Muscle of back (tissue), 11 donors: Measurements from ENCODE around the gene PDE2A. TPM values are rescaled to one million over a fixed set of nuclear protein-coding genes. Genes with fewer than 3 reads are reported as not detected.
A peak's percentile ranks its signal among the peaks of the same experiment; 100 is the strongest.

ENCODE experiments used
- DNase-seq, 3 donors: peaks; one replicate each; pipeline versions ENCODE4 v3.0.0 to v3.0.0-alpha.2; 2013
- polyA plus RNA-seq, 10 donors: library from polyadenylated mRNA; unstranded; fragments of 120-200 nt; gene quantifications; one replicate each; pipeline ENCODE4 v1.2.1, GENCODE V29; 2013; ENCODE audit not compliant: insufficient read length in 10 of 10

Gene PDE2A
- polyA plus RNA-seq, 10 donors: 10.3 to 25.0 (median 17.9) TPM

DNA sequence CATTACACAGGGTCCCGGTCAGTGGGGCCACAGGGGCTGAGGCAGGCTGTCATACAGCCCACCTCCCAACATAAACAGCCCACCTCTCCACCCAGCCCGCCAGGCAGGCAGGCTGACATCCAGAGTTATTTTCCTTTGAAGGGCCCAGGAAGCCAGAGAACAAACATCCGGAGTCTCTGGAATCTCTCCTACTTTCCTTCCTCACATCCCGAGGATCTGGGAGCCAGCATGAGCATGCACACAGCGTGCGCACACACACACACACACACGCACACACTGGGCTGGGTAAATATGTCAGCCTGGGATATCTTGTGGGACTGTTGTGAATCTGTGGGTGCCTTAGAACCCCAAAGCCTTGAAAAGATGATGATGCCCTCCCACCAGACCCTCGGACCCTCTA is 55.4 kb downstream of the PDE2A start:
- DNase-seq: peak in 1 of 3 donors; percentile 54

DNA sequence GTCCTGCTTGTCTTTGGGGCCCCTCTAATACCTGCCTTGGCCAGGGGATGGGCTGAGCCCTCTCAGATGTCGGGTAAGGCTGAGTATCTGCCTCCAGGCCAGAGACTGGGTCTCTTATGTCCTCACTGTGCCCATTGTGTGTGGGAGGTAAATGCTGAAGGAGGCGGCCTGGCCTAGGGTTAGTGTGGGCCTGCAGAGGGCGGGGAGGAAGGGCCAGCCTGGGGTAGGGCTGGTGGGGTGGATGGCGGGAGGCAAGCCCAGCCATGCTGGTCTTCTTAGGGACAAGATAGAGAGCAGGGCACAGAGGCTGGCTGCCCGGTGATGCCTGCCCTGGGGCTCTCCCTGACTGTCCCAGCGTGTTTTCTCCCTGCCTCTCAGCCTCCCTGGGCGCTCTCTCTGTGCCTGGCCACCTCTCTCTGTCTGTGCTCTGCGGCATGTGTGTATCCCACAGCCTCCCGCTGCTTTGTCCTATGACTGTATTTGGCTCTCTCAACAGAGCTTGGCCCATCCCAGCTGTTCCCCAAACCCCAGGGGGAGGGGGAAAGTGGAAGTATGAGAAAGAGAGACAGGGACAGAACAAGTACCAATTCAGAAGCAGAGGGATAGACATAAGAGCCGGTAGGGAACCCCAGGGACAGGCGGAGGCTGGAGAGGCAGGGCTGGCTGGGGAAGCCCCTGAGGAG is 57.0 kb downstream of the PDE2A start:
- DNase-seq: peak; percentile 63 to 86 (median 69)

- no peak for DNase-seq
Measured at GRCh38 chr11:72616655-72617054, 57.6 kb downstream of the PDE2A start.

GRCh38 chr11:72615329-72615728 is 58.9 kb downstream of the PDE2A start:
- DNase-seq: no peak

GRCh38 chr11:72614381-72614780 is 59.8 kb downstream of the PDE2A start:
- DNase-seq: no peak

DNA sequence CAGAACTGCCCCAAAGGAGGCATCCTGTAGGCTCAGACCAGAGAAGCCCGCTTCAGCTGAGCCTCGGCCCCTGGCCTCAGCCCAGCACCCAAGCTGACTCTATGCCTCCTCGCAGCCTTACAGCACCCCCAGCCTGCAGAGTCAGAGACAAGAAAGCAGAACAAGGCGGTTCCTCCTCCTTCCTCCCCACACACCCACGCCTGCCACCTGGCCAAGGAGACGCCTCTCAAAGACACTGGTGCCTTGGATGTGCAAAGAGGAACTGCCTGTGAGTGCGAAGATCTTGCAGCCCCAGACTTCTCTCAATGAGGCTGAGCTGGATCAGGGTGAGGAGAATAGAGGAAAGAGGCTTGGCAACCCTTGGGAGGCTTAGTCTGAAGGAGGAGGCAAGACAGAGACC is 60.2 kb downstream of the PDE2A start:
- DNase-seq: no peak

DNA sequence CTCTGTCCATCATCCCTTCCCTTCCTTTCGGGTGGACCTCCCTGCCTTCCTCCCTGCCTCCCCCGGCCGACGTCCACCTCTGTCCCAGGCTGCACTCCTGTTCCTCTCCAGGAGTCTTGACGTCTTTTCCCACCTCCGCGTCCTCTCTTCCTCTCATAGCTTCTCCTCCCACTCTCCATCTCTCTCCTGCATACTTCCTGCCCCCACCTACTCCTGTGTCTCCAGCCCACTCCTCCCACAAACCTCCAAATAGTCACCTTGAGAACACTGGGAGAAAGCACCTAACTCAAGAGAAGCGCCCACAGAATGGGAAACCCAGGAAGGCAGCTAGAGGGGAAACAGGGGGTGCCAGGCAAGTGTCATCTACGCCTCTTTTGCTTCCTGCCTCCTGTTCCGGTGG is 60.8 kb downstream of the PDE2A start:
- DNase-seq: no peak

GRCh38 chr11:72609476-72609875 is 64.7 kb downstream of the PDE2A start:
- no peak for DNase-seq

- DNase-seq: no peak
Measured at GRCh38 chr11:72609045-72609444, 65.2 kb downstream of the PDE2A start.

GRCh38 chr11:72607496-72607895 is 66.7 kb downstream of the PDE2A start:
- no peak for DNase-seq

DNA sequence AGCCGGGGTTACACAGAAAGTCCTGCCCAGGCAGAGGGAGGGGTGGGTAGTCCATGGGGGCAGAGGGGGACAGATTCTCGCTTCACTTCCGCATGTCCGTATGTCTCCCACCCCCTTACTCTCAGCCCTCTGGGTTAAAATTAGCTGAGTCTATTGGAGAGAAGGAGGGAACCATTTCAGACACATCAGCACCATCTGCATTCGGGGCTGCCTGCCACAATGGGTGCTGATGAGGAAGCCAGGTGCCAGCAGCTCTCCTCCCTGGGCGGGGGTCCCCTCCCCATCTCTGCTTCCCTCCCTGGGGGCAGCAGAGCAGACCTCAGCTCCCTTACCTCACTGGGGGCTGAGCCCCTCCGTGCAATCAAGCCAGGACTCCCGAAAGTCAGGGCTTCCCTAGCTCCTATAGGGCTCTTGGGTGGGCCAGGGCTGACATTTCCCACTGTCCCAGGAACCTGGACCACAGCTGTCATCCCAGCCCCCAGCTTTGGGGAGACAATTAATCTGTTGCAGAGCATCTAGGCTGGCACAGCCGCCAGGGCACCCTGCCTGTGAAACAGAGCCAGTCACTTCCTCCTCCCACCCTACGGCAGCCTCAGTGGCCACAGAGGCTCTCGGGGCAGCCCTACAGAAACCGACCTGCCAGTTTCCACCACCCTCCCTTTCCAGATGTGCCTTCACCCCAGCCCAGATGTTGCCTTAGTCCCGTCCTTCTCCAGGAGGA is 67.3 kb downstream of the PDE2A start:
- DNase-seq: no peak

DNA sequence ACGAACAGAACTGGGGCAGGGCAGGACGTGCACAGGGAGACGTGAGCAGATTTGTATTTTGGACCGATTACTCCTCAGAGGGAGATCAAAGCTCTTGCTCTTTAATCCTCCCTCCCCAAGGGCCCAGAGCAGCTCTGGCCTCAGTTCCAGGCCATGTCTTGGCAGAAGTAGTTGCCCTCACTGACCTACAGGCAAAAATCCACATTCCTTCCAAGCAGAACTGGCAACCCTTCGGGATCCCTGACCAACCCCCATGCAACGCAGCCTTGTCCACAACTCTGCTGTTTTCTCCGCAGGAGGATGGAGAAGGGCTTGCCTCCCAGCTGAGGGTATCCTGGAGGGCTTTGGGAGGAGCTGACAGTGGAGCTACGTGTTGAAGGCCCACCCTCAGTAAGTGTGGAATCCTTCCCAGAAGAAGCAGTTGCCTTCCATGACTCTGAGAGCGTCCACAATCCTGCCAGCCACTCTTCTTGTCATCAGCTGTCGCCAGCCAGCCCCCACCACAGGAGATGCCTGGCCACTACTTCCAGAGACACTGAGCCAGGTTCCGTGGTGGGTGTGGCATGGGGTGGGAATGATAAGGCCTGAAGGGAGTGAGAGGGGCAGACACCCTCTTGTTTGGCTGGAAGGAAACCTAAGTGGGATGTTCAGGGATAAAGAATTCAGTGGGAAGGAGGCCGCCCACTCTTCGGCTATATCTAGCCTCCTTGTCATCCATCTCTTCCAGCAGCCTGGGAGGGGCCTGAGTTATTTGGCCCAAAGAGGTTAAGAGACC is 68.1 kb downstream of the PDE2A start:
- peak in 1 of 3 donors; percentile 46 for DNase-seq

GRCh38 chr11:72604256-72604655 is 70.0 kb downstream of the PDE2A start:
- DNase-seq: no peak

GRCh38 chr11:72602250-72602904 is 71.8 kb downstream of the PDE2A start:
- DNase-seq: no peak

GRCh38 chr11:72600557-72600956 is 73.7 kb downstream of the PDE2A start:
- DNase-seq: no peak

DNA sequence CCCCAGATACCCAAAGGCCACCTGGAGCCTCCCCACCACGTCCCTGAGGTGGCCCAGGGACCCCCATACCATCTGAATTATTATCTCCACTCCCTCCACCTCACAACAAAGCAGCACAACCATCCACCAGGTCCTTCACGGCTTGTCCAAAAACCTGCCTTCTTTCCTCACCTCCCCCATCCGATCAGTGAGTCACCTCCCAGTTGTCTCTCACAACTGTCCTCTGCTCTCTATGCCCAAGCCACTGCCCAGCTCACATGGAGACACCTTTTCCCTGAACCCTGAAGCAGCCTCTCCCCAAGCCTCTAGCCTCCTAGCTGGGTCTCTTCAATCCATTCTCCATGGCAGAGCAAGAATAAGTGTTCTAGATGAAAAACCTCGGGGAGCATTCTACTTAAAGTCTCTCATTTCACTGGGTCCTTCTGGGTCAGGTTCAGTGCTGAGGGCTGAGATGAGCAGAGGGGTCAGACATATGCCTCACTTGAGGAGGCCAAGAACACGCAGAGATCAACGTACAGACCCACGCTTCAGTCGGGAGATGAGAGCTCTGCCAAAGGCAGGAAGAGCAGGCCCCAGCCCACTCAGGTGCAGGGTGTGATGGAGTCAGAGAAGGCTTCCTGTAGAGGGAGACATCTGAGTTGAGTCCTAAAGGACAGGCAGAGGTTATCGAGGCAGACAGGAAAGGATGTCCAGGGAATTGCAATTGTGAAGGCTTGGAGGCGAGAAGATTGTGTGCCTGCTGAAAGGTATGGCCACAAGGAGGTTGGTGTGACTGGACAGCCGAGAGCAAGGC is 74.7 kb downstream of the PDE2A start:
- DNase-seq: no peak

- DNase-seq: peak in 1 of 3 donors; percentile 49
Measured at GRCh38 chr11:72598906-72599305, 75.3 kb downstream of the PDE2A start.

DNA sequence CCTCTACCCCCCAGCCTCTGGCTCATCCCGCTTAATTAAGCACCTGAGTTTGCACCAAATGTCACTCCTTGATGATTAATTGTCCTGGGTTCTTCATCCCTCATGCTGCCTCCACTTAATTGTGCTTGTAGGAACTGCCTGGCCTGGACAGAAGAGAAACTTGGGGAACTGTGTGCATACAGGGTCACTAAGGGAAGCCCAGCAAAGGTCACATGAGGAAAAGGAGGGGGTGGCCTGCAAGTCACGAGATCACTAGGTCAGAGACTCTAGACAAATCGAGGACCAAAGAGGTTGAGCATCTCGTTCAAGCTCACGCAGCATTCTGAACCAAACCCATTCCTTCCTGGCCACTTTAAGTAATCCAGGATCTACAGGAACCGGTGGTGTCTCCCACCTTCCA is 75.8 kb downstream of the PDE2A start:
- no peak for DNase-seq

- DNase-seq: no peak
Measured at GRCh38 chr11:72597721-72598120, 76.5 kb downstream of the PDE2A start.

GRCh38 chr11:72595292-72595684 is 78.9 kb downstream of the PDE2A start:
- no peak for DNase-seq
